HG03469 (cell line): Measurements from ENCODE around the gene VAMP8.
"Not testable (repeated sequence)": the region's sequence is repeated elsewhere in the genome, so short reads cannot be mapped to it uniquely, and the experiment has no call there.

Experiments used
- ATAC-seq: cut with Tn5 transposase; IDR thresholded peaks from one replicate; pipeline ENCODE4 v1.9.1; 2021; ENCODE audit warnings: mild to moderate bottlenecking, moderate library complexity, moderate number of reproducible peaks; ENCODE audit not compliant: unreplicated experiment

Gene VAMP8

DNA sequence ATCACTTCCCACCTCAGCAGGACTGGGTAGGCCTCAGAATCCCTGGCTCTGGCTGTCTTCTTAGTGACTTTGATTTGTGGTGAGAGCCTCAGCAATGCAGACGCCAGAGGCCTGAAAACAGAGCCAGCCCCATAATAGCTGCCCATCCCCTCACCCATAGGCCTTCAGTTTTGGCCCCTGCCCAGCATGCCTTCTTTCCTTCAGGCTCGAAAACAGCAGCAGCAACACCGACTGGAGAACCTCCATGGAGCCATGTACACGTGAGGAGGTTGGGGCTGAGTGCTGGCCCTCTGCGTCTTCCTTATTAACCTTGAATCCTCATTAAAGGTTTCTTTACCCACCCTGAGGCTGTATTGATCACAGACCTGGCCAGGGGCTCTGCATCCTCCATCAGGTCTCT, 19.9 kb downstream of the VAMP8 start:
- no peak for ATAC-seq

GRCh38 chr2:85598594-85599340, 21.4 kb downstream of the VAMP8 start:
- no peak for ATAC-seq

GRCh38 chr2:85599468-85600234, 22.3 kb downstream of the VAMP8 start:
- no peak for ATAC-seq

- ATAC-seq: no peak
These were observed 22.8 kb downstream of the VAMP8 start for GRCh38 chr2:85600235-85600575.

DNA sequence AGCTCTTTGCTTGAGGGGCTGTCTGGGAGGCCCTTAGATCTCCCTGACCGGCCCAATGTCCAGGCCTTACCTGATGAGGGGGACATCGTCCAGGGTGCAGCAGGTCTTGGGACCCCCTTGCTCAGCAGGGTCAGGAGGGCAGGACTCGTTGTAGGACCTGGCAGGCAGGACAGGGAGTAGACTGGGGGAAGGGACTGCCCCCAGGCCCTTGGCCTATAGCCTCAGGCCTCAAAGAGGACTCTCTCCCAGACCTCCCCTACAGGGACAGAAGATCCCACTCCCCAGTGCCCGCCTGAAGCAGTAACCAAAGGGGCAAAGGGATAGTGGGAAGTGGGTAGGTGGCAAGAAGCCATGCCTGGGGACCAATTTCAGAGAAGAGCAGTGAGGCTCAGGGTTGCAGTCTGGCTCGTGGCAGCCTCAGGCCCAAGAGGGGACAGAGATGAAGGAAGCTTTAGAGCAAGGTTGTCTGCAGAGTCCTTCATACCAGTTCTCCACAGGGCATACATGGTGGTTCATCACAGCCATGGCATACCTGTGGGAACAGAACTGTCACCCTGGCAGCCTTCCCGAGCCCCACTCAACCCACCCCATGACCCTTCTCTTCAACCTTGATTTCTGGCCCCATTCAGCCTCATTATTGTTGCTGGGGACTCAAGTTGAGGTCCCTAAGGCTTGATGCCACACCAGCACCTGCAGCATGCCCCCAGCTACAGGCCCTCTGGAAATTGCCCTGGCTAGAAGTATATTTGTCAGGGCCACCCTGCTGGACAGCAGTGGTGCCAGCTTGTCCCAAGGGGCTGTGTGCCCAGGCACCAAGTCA, 23.8 kb downstream of the VAMP8 start:
- no peak for ATAC-seq

- ATAC-seq: peak; percentile 6
These were observed 24.5 kb downstream of the VAMP8 start for GRCh38 chr2:85601771-85602475.

DNA sequence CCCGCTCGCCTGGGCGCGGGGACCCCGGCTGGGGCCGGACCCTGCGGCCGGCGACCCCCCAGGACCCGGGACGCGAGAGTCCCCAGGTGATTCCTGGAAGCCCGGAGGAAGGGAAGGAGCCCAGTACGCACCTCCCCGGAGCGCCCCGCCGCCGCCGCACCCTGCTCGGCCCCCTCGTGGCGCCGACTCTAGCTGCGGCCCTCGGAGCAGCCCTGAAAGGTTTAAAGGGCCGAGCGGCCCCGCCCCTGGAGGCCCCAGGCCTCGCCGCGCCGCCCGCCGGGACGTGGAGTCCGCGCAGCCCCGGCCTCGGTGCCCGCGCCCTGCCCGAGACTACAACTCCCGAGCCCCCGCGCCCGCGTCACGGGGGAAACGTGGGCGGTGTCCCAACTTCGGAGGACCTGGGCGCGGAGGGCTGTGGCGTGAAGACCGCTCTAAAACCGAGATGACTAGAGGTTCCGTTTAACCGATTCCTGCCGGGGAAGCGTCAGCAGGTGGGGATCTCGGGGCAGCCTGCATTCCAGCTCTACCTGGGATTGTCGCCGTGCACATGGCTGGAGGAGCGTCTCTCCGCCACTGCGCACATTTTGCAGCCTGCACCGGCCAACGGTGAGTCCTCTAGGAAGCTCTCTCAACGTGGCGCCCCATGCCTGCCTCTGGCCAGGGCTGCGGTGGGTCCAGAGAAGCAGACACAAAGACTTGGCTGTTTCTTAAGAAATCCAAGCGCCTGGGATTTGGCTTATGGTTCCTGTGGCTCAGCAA, 25.3 kb downstream of the VAMP8 start, which contains the start of gene TMEM150A:
TSS of gene TMEM150A (minus strand) at position 223 of the 759 bp plus-strand sequence. CDS start 750 bp downstream, outside the sequence.
- peak; percentile 89 for ATAC-seq

DNA sequence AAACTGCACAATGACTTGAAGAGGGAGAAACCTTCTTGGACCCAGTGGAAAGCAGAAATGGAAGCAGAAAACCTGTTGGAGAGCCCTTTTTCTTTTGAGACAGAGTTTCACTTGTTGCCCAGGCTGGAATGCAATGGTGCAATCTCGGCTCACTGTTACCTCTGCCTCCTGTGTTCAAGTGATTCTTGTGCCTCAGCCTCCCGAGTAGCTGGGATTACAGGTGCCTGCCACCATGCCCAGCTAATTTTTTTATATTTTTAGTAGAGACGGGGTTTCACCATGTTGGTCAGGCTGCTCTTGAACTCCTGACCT, 26.7 kb downstream of the VAMP8 start:
- ATAC-seq: not testable (repeated sequence)

DNA sequence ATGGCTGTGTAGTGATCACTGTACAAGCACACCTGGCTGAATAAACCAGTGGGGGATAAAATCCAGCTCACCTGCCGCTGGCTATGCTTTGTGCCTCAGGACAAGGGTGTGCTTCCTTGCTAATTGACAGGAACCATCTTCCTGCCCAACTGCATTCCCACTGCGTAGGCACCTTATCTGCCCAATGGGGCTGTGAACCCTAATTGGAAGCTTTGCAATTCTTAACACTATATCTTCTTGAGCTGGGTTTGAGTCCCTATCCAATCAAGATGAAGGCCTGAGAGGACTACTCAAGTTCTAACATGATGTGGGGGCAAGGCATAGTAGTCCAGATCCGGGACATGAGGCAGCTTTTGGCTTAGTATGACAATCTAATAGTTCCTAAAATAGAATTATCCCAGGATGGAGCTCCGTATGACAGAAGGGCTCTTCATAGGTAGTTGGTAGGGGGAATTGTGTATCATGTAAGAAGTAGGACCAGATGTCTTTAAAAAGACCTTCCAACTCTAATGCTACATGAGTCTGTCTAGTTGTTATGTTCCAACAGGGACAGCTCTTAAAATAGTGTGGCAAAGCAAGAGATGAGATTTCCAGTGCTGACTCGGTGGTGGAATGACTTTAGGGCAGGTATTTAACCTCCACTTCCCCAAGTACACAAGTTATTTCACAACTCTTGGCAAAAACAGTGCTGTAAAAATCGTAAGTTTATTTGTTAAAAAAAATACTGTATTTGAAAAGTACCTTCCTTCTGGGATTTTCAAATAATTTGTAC, 27.4 kb downstream of the VAMP8 start:
- ATAC-seq: no peak

DNA sequence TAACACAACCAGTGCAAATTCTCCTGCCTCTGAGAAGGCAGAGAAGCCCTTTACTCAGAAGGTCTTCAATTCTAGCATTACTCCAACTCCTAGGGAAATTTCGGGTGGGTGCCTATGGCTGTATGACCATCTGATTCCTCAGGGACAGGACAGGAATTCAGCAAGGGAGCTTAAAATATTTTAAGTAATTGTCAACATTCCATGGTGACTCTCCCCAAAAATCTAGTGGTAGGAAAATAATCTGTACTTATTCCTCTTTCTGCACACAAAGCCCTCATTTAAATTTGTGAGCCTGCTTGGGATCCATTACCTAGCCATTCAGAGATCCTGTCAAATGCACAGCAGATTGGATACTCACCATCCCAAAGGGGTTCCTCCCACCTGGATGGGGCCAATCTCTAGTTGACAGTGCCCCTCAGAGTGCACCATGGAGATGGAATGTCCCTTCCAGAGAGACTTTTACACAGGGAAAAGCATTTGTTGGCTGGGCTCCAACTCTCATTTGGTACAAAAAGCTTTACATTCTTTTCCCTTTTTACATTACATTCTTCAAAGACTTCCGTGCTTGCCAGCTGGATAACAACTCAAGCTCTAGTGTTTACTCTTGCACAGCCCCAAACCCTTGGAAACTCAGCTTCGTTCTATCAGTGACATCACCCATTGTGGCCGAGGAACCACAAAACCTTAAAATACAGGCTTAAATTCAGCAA, 28.2 kb downstream of the VAMP8 start:
- ATAC-seq: no peak

GRCh38 chr2:85606116-85606455, 28.7 kb downstream of the VAMP8 start:
- ATAC-seq: no peak

DNA sequence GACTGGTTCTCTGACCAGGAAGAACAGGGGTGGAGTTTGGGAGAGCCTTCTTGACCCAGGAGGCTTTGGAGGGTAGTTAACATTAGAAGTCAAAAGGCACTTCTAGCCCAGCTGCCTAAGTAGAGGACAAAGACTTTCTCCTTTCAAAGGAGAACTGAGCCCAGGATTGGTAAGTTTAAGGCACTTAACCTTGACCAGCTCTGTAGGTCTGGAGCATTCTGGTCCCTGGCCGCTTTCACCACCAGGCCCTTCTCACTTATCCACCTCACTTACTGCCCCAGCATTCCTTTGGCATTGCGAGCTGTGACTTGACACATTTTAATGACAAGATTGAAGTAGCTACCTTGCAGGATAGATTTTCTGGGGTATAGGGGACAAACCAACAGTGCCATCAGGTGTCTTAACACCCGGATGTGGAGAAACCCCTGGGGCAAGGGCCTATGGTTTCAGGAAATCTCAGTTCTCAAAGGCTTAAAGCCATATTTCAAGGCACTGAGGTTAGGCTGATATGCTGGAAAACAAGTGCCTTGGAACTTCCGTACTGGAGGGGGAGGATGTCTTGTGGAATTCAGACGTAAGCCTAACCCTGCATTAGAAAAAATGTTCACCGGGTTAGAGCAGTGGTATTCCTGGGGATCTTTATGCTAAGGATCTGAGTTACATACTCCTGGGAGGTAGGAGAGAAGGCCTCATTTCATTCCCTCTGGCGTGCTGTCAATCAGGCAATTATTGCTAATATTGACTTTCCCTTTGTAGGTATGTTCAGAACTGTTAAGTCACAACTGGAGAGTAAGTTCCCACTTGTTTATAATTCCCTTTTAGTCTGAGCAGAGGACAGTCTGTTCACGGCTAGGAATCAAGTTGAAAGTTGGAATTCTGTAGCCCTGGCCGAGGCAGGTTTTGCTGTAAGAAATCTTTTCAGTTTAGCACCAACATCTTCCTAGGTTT, 30.2 kb downstream of the VAMP8 start:
- ATAC-seq: no peak

GRCh38 chr2:85611217-85611704, 33.9 kb downstream of the VAMP8 start:
- ATAC-seq: no peak

DNA sequence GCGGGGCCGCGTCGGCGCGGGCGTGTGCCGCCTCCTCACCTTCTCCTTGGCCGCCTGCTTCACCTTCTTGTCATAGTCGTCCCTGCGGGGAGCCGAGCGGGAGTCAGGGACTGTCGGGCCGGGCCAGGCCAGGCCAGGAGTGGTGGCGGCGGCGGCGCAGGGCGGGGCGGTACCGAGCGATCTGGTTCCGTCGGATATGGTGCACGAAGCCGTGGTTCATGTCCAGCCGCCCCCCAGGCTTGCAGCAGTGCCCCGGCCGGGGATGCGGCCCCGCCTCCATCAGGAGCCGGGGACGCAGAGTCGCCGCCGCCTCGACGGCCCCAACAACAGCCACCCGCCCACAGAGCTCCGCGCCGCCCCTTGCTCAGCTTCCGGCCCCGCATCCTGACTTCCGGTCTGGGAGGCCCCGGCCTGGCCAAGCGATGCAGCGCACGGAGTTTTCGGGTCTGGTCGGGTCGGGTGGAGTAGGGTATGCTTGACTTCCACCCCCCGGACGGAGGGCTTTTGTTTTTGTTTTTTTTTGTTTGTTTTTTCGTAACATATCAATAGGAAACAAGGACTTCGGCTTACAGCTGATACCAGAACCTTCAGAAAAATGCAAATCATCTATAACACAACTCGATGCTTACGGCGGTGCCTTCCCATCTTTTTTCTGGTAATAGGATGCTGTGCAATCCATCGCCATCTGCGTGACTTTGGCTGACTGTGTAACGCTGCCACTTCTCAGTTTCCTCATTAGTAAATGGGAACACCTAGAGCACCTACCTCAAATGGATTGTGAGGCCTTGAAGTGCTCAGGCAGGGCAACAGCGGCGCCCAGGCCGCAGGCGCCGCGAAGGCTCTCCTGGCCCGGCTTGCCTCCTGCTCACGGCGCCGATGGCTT, 34.6 kb downstream of the VAMP8 start, which contains the start of gene C2orf68:
TSS of gene C2orf68 (minus strand) at position 362 of the 883 bp plus-strand sequence. CDS start at position 280, 82 bp downstream.
- ATAC-seq: peak; percentile 48

DNA sequence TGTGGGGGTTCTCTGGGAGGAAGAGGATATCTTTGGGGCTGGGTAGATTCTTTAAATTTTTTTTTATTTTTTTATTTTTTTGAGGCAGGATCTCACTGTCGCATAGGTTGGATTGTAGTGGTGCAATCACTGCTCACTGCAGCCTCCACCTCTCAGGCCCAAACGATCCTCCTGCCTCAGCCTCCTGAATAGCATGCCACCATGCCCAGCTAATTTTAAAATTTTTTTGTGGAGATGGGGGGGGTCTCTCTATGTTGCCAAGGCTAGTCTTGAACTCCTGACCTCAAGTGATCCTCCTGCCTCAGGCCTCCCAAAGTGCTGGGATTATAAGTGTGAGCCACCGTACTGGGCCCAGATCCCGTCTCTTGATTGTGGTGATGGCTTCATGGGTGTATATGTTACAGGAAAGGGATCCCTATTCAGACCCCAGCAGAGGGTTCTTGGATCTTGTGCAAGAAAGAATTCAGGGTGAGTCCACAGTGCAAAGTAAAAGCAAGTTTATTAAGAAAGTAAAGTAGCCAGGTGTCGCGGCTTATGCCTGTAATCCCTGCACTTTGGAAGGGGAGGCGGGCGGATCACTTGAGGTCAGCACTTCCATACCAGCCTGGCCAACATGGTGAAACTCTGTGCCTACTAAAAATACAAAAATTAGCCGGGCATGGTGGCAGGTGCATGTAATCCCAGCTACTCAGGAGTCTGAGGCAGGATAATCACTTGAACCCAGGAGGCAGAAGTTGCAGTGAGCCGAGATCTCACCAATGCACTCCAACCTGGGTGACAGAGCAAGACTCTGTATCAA, 36.5 kb downstream of the VAMP8 start:
- ATAC-seq: no peak

GRCh38 chr2:85614757-85615156, 37.4 kb downstream of the VAMP8 start:
- ATAC-seq: not testable (repeated sequence)
